ENCODE results near the gene PIP4K2A.

The PIP4K2A gene

DNA sequence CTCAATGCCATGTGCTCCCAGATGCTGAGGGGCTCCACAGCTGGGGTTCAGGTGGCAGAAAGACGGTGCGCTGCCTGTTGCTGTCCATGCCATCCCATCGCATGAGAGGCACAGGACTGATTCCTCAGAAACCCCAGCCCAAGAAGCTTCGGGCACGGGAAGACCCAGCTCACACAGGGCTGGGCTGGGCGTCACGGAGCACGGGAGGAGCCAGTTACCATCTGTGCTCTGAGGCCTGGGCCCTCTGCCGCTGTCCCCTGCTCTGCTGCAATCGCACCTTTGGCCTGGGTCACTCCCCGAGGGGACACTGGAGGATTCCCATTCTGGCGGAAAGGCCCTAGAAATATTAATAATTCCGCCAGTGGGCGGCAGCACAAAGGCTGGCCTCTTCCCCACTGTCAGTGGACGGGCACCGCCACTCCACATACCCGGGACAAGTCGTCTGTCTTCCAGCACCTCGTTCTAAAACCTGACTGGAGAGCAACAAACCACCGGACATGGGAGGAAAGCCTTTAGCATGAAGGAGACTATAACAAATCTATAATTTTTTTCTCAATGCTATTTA lies 92.1 kb downstream of the PIP4K2A start:
- H3K27me3 ChIP-seq (ENCODE audit: control insufficient read depth, insufficient read depth, low read length): no peaks in the 10 kb centered on the region
- no peaks in the 10 kb centered on the region for H3K36me3 ChIP-seq (ENCODE audit: insufficient read depth, low read length)
- no peaks in the 10 kb centered on the region for H3K9me3 ChIP-seq (replicated peaks; ENCODE audit: low read length)
- H3K4me2 ChIP-seq (ENCODE audit: low read length): no peak overlapping the region
- no peak overlapping the region for H3K4me3 ChIP-seq (ENCODE audit: low read length)
- no peak overlapping the region for H3K9ac ChIP-seq (ENCODE audit: low read depth, low read length)
- peaks cover 75% of the 10 kb centered on the region for H3K4me1 ChIP-seq (ENCODE audit: control insufficient read depth, insufficient read depth, low read length)

GRCh38 chr10:22621726-22622125 lies 92.7 kb downstream of the PIP4K2A start:
- peaks cover 69% of the 10 kb centered on the region for H3K4me1 ChIP-seq (ENCODE audit: control insufficient read depth, insufficient read depth, low read length)
- H3K27me3 ChIP-seq (ENCODE audit: control insufficient read depth, insufficient read depth, low read length): no peaks in the 10 kb centered on the region
- H3K4me3 ChIP-seq (ENCODE audit: low read length): no peak overlapping the region
- no peak overlapping the region for H3K9ac ChIP-seq (ENCODE audit: low read depth, low read length)
- H3K36me3 ChIP-seq (ENCODE audit: insufficient read depth, low read length): no peaks in the 10 kb centered on the region
- H3K9me3 ChIP-seq (replicated peaks; ENCODE audit: low read length): no peaks in the 10 kb centered on the region
- no peak overlapping the region for H3K4me2 ChIP-seq (ENCODE audit: low read length)

- peak overlapping the region; percentile 34 for H3K4me2 ChIP-seq (ENCODE audit: low read length)
- H3K36me3 ChIP-seq (ENCODE audit: insufficient read depth, low read length): no peaks in the 10 kb centered on the region
- H3K9me3 ChIP-seq (replicated peaks; ENCODE audit: low read length): no peaks in the 10 kb centered on the region
- peaks cover 64% of the 10 kb centered on the region for H3K4me1 ChIP-seq (ENCODE audit: control insufficient read depth, insufficient read depth, low read length)
- H3K9ac ChIP-seq (ENCODE audit: low read depth, low read length): peak overlapping the region; percentile 36
- H3K27me3 ChIP-seq (ENCODE audit: control insufficient read depth, insufficient read depth, low read length): no peaks in the 10 kb centered on the region
- no peak overlapping the region for H3K4me3 ChIP-seq (ENCODE audit: low read length)
These were observed 93.4 kb downstream of the PIP4K2A start for GRCh38 chr10:22620929-22621328.

GRCh38 chr10:22620140-22620857 lies 94.1 kb downstream of the PIP4K2A start:
- peak overlapping the region; percentile 36 for H3K9ac ChIP-seq (ENCODE audit: low read depth, low read length)
- peaks cover 66% of the 10 kb centered on the region for H3K4me1 ChIP-seq (ENCODE audit: control insufficient read depth, insufficient read depth, low read length)
- H3K4me2 ChIP-seq (ENCODE audit: low read length): peak overlapping the region; percentile 34
- H3K27me3 ChIP-seq (ENCODE audit: control insufficient read depth, insufficient read depth, low read length): no peaks in the 10 kb centered on the region
- H3K4me3 ChIP-seq (ENCODE audit: low read length): no peak overlapping the region
- H3K36me3 ChIP-seq (ENCODE audit: insufficient read depth, low read length): no peaks in the 10 kb centered on the region
- no peaks in the 10 kb centered on the region for H3K9me3 ChIP-seq (replicated peaks; ENCODE audit: low read length)

DNA sequence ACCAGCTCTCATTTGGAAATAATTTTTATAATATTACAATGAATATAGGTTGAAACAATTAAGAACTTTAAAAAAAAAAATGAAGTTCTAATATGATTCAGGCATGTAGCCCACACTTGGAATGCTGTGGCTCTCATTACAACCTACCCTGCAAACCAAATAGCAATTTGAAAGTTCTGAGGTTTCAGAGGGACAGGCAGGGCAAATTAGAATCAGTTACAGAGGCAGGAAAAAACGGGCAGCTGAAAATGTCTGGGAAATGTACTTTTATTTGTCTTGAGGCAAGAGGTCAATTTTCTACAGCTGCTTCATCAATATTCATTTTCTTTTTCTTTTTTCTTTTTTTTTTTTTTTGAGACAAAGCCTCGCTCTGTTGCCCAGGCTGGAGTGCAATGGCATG lies 95.3 kb downstream of the PIP4K2A start:
- Histone ChIP-seq H3K4me2 (ENCODE audit: low read length) (no peak overlapping the region), H3K9me3 (replicated peaks; ENCODE audit: low read length) (no peaks in the 10 kb centered on the region), H3K36me3 (ENCODE audit: insufficient read depth, low read length) (no peaks in the 10 kb centered on the region), H3K27me3 (ENCODE audit: control insufficient read depth, insufficient read depth, low read length) (no peaks in the 10 kb centered on the region), H3K4me3 (ENCODE audit: low read length) (no peak overlapping the region), H3K9ac (ENCODE audit: low read depth, low read length) (no peak overlapping the region), H3K4me1 (ENCODE audit: control insufficient read depth, insufficient read depth, low read length) (peaks cover 56% of the 10 kb centered on the region)

DNA sequence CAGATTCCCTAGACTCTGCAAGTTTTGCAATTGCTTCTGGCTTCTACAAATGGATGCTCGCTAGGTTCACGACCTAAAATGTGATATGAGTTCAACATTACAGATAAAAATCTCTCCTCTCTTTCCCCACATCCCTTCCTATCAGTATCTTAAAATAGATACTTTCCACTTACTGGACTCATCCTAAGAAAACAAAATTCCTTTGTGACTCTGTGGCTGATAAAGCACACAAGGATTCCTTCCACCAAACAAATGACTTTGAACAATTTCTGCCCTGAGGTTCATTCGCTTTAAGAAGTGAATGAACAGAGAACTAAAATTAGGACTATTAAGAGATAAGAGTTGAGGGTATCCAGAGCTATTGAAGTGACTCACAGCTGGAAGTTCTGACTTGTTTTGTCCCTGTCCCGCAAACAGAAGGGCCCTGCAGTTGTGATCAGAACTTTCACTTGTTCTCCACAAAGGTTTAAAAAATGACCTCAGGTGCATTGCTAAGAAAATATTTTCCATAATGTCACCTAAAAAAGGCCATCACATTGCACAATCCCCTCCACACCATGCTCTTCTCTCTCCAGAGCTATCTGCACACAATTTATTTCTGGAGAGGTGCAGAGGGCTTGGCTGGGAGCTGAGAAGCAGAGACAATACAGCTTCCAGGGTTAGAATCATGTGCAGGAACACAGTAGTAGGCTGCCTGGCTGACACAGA lies 96.1 kb downstream of the PIP4K2A start:
- Histone ChIP-seq H3K4me2 (ENCODE audit: low read length) (no peak overlapping the region), H3K36me3 (ENCODE audit: insufficient read depth, low read length) (no peaks in the 10 kb centered on the region), H3K4me1 (ENCODE audit: control insufficient read depth, insufficient read depth, low read length) (peaks cover 47% of the 10 kb centered on the region), H3K27me3 (ENCODE audit: control insufficient read depth, insufficient read depth, low read length) (no peaks in the 10 kb centered on the region), H3K9me3 (replicated peaks; ENCODE audit: low read length) (no peaks in the 10 kb centered on the region), H3K4me3 (ENCODE audit: low read length) (no peak overlapping the region), H3K9ac (ENCODE audit: low read depth, low read length) (no peak overlapping the region)

GRCh38 chr10:22617516-22617915 lies 96.9 kb downstream of the PIP4K2A start:
- peaks cover 46% of the 10 kb centered on the region for H3K4me1 ChIP-seq (ENCODE audit: control insufficient read depth, insufficient read depth, low read length)
- H3K4me2 ChIP-seq (ENCODE audit: low read length): no peak overlapping the region

DNA sequence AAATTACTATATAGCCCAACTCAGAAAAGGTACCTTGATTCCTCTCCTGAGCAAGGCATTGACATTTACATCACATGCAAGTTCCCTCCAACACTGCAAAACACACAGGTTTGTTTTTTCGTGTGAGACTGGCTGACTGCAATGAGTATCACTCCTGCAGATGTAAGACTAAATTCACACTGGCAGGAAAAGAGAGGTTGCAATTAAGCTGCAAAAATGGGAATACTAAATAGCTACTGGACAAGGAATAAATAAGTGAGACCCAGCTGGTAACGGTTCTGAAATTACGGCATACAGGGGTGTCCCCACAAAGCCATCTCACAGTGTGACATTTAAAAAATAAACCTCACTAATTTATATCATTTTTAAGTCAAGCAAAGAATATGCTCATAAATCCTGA lies 97.3 kb downstream of the PIP4K2A start:
- Histone ChIP-seq H3K9me3 (replicated peaks; ENCODE audit: low read length) (no peaks in the 10 kb centered on the region), H3K36me3 (ENCODE audit: insufficient read depth, low read length) (no peaks in the 10 kb centered on the region), H3K9ac (ENCODE audit: low read depth, low read length) (no peak overlapping the region), H3K4me1 (ENCODE audit: control insufficient read depth, insufficient read depth, low read length) (peaks cover 46% of the 10 kb centered on the region), H3K4me3 (ENCODE audit: low read length) (no peak overlapping the region), H3K4me2 (ENCODE audit: low read length) (no peak overlapping the region), H3K27me3 (ENCODE audit: control insufficient read depth, insufficient read depth, low read length) (no peaks in the 10 kb centered on the region)

More at GRCh38 chr10:22617516-22617915, 96.9 kb downstream of the PIP4K2A start:
- Histone ChIP-seq H3K9me3 (replicated peaks; ENCODE audit: low read length) (no peaks in the 10 kb centered on the region), H3K27me3 (ENCODE audit: control insufficient read depth, insufficient read depth, low read length) (no peaks in the 10 kb centered on the region), H3K9ac (ENCODE audit: low read depth, low read length) (no peak overlapping the region), H3K36me3 (ENCODE audit: insufficient read depth, low read length) (no peaks in the 10 kb centered on the region), H3K4me3 (ENCODE audit: low read length) (no peak overlapping the region)

DNA sequence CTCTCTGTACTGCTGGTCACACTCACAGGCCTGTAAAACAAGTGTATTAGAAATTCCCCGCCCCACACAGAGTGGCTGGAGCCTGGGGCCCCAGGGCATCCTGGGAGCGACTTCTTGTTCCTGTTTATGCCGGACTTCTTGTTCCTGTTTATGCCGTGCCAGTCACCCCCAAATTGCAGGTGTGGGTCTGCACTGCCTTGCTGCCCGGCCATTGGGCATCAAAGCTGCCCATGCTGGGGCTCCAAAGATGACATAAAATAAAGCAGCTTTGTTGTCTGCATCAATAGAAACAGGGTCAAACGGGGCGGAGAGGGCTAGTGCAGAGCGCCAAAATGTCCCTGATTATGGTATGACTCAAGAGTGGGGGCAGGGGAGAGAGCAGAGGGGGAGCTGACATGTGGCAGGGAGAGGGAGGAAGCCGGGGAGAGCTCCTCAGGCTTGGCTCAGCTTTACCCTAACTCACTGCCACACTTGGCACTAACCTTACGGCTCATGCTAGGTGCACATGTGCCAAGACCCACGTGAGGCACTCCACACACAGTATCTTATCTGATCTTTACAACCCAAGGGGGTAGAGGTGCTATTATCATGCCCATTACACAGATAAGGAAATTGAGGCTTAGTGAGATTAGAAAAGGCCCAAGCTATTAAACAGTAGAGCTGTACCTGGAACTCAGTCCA lies 98.4 kb downstream of the PIP4K2A start:
- Histone ChIP-seq H3K36me3 (ENCODE audit: insufficient read depth, low read length) (no peaks in the 10 kb centered on the region), H3K4me1 (ENCODE audit: control insufficient read depth, insufficient read depth, low read length) (peaks cover 41% of the 10 kb centered on the region), H3K27me3 (ENCODE audit: control insufficient read depth, insufficient read depth, low read length) (no peaks in the 10 kb centered on the region), H3K9ac (ENCODE audit: low read depth, low read length) (no peak overlapping the region), H3K4me2 (ENCODE audit: low read length) (peak overlapping the region; percentile 34), H3K9me3 (replicated peaks; ENCODE audit: low read length) (no peaks in the 10 kb centered on the region), H3K4me3 (ENCODE audit: low read length) (no peak overlapping the region)

- Histone ChIP-seq H3K4me3 (ENCODE audit: low read length) (no peak overlapping the region), H3K27me3 (ENCODE audit: control insufficient read depth, insufficient read depth, low read length) (no peaks in the 10 kb centered on the region), H3K4me1 (ENCODE audit: control insufficient read depth, insufficient read depth, low read length) (peaks cover 34% of the 10 kb centered on the region), H3K9me3 (replicated peaks; ENCODE audit: low read length) (no peaks in the 10 kb centered on the region), H3K9ac (ENCODE audit: low read depth, low read length) (no peak overlapping the region), H3K36me3 (ENCODE audit: insufficient read depth, low read length) (no peaks in the 10 kb centered on the region), H3K4me2 (ENCODE audit: low read length) (no peak overlapping the region)
These were observed 99.3 kb downstream of the PIP4K2A start for GRCh38 chr10:22615101-22615500.

GRCh38 chr10:22613011-22613410 lies 101.4 kb downstream of the PIP4K2A start:
- no peaks in the 10 kb centered on the region for H3K27me3 ChIP-seq (ENCODE audit: control insufficient read depth, insufficient read depth, low read length)
- H3K9me3 ChIP-seq (replicated peaks; ENCODE audit: low read length): no peaks in the 10 kb centered on the region
- peaks cover 3% of the 10 kb centered on the region for H3K36me3 ChIP-seq (ENCODE audit: insufficient read depth, low read length)
- H3K9ac ChIP-seq (ENCODE audit: low read depth, low read length): no peak overlapping the region
- no peak overlapping the region for H3K4me3 ChIP-seq (ENCODE audit: low read length)
- H3K4me1 ChIP-seq (ENCODE audit: control insufficient read depth, insufficient read depth, low read length): peaks cover 14% of the 10 kb centered on the region
- H3K4me2 ChIP-seq (ENCODE audit: low read length): no peak overlapping the region

Measured in skeletal muscle satellite cell (primary cell).